ENCODE results near the gene PSENEN.

Gene PSENEN, protein sequence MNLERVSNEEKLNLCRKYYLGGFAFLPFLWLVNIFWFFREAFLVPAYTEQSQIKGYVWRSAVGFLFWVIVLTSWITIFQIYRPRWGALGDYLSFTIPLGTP

DNA sequence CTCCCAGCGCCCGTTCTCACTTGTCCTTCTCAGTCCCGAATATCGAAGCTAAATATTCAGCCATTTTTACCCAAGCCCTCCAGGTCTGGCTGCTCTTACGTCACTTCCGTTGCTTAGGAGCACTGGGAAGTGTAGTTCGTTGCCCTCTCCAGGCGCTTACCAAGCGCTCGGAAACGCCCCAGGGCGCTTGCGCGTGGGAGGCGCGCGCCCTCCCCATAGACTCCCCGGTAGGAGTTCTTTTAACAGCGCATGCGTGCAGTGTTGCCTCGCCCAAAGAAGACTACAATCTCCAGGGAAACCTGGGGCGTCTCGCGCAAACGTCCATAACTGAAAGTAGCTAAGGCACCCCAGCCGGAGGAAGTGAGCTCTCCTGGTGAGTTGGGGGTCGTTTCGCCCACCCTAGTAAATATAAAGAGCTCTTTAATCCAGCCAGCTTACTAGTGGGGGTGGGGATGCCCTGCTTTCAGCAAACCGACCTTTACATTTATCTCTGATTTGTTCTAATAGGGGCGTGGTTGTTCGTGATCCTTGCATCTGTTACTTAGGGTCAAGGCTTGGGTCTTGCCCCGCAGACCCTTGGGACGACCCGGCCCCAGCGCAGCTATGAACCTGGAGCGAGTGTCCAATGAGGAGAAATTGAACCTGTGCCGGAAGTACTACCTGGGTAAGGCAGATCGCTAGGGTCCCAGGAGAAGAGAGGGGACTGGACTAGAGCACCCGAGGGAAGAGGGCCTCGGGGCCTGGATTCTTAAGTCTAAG is at the start of gene PSENEN, which contains the start of gene U2AF1L4:
PSENEN (plus strand) TSS at position 324 of the 759 bp plus-strand sequence; CDS start at position 604, 280 bp downstream.
U2AF1L4 (minus strand) TSS at position 91 of the 759 bp plus-strand sequence; CDS start at position 64, 27 bp downstream.
- peak; percentile 62 to 99 (median 96) for DNase-seq

DNA sequence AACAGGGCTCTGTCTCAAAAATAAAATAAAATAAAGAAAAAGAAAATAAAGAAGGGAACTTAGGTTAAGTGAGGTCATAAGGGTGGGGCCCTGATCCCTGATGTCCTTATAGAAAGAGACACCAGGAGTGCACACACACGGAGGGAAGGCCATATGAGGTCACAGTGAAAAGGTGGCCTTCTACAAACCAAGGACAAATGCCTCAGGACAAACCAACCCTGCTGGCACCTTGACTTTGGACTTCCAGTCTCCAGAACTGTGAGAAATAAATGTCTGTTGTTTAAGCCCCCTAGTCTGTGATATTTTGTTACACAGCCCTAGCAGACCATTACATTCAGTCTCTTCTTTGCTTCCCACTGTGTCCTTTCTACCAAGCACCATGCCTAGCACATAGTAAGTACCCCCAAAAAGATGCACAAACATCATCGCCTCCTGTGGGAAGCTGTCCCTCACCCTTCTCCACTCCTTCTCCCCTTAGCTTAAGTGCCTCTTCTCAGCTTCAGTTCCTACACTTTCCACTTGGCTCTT is 49.5 kb upstream of the PSENEN start:
- DNase-seq, result no peak

DNA sequence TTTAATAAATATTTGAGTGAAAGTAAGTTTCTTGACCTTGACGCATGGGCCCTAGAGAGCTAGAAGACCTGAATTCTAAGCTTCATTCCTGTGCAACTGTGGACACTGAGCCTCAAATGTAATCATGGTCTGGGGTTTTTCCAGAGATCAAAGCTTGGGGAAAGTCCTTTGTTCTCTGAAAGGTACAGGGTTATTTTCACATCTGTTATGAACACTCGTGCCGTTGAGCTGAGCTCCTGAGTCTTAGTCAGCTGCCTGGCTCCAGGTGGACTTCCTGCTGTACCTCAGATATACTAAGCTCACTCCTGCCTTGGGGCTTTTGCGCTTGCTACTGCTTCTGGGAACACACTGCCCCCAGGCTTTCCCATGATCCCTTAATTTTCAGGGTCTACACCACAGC is 48.6 kb upstream of the PSENEN start:
- no peak for DNase-seq

DNA sequence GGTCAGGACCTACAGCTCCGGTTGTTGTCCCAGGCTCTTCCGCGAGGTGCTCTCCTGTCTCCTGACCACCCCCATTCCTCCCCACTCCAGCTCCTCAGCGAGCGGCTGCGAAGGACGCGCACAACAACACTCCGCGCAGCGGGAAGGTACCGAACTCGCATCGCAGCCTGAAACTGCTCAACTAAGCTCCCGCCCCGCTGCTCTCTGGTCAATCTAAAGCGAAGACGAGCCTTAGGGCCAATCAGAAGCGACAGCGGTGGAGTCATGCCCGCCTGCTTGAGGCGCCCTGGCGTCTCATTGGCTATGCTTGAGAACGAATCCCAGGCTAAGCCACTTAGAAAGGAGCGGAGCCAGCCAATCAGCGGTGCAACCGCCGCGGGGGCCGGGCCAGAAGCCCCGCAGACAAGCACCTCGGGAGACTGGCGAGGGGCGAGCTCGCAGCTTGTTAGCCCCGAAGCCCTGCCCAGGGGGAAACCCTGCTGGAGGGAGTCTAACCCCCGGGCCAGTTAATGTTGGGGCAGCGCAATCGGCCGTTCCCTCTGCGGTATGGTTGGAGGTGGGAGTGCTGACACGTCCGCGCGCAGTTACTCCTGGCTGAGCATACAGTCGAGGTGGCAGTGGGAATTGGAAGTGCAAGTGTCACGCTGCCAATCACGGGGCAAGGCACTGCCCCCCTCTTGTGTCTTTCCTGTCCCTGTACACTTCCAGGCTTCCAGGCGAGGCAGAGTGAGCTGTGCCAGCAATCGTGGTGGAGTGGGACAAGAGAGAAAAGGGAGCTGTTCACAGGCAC is 43.0 kb upstream of the PSENEN start:
- peak; percentile 45 to 99 (median 95) for DNase-seq

DNA sequence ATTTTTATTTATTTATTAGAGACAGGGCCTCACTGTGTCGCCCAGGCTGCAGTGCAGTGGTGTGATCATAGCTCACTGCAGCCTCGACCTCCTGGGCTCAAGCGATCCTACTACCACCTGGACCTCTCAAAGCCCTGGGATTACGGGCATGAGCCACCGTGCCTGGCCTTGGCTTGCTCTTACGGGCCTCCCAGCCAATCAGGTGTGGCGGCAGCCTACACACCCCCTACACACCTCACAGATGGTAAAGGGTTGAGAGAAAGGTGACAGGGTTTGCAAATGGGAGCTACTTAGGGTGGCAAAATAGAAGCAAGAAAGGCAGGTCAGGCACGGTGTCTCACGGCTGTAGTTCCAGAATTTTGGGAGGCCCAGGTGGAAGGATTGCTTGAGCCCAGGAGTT is 42.1 kb upstream of the PSENEN start:
- DNase-seq, result no peak

DNA sequence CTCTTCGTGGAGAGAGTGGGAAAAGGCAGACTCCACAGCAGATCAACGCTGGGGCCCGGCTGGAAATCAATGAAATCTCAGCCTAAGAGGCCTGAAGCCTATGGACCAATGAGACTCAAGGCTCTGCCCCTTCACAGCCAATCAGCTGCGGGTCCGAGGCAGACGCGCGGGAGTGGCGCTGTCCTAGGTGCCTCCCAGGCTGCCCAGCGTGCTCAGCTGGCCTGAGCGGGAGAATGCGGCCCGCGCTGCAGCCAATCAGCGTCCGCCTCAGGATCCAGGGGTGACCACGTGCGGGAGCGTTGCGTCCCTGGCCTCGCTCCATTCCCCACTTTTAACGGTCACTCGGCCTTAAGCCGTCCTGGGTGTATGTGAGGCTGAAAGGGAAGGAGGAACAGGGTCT is 41.2 kb upstream of the PSENEN start, which contains the start of gene ZBTB32:
ZBTB32 (plus strand) TSS at position 341 of the 400 bp plus-strand sequence. CDS start 10,069 bp downstream, outside the sequence.
- peak in 3 of 56 donors; percentile 2 to 17 (median 8) for DNase-seq

DNA sequence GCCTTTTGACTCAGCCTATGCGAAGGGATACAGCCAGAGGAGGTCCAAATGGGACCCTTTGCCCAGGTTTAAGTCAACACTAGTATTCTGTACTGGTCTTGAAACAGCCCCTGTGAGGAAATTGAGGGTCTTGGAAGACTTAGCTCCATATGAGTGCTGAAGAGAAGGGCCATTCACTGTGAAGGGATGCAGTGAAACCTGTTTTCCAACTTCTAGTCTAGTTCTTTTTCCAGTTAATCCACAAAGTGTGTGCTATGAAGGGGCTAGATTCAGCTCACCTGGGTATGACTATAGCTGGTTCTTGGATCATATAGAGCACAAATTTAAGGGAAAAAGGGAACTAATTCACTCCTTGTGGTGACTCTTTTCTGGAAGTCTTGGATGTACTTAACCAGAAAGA is 37.1 kb upstream of the PSENEN start:
- no peak for DNase-seq

DNA sequence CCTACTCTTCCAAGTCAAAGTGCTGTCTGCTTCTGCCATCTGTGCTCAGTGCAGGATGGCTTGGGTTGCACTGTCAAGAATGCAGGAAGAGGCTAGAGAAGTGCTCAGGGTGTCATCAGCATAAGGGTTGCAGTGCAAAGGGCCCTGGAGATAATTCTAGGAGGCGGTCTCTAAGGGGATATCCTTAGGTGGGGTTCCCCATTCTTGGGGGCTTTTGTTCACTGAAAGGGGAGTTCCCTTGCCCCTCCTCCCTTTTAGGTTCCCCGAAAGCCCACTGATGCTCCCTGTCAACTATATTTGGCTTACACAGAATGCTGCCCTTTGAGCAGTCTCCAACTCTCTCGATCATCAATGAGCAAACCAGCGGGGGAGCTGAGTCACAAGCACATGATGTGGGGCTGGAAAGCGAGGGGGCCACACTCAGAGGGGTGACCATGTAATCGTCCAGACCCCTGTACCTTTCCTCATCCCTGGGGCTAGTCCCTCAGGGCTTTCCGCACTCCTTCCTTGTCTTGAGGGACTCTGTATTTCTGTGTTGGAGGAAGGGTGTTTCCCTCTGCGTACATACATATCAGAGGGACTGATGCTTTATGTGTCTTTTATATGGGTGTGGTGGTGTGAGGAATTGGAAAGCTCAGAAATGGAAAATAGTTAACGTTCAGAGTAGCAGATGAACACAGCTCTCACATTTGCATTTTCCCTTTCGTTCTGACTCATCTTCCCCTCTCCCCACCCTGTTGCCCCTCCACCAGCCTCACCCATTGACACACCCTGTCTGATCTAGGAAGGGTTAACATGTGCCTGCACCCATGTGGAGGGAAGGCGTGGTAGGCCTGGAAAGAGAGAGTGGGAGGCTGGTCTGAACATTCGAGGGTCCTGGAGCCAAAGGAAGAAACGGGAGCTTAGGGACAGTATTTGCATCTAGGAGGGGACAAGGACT is 34.4 kb upstream of the PSENEN start:
- DNase-seq, result peak in 1 of 56 donors; percentile 10

DNA sequence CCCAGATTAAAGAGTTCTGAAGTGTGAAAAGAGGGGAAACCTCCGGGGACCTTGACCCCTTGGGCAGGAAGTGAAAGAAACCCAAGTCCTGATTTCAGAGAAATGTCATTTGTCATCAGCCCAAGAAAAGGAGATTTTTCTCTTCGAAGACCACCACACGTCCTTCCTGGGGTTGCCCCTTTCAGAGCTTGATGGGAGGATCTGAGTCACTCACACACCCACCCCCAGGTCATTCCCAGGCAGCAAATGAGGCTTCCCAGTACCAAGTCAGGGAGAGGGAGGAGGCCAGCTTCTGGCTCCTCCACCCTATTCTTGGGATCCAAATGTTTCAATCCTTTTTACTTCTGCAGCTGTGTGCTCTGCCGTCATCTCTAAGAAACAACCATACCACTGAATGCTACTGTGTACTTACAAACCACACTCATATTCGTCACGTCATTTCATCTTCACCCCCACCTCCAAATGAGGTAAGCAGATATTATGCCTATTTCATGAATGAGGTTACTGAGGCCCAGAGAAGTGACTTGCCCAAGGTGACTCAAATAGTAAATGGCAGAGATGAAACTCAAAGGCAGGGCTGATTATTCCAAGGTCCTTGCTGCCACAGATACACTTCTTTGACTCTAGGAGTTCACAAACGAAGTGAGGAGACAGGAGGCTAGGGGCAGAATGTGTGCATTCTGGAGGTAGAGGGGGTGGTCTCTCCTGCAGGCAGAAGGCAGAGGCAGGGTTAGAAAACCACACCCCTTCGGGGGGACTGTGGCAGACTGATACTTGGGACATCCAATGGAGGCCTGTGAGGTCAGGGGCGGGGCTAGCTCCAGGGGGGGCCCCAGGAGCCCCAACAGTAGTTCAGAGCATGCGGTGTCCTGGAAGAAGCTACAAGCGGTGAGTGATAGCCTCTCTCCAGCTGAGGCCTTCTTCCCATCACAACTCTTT is 32.6 kb upstream of the PSENEN start:
- DNase-seq, result no peak

DNA sequence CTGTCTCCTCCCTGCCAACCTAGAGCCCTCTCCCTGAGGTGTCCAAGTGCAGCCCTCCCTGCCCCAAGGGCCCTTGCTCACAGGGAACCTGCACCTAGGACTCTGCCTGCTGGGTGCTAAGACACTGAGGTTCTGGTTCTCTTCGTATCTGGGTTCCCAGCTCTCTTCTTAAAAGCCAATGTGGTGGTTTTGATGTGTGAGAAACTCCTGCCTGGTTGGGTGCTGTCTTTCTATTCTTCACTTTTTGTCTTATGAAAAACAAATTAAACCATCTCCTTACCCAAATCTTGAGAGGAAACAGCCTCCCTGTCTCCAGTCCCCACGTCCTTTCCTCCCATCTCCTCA is 32.0 kb upstream of the PSENEN start:
- DNase-seq, result no peak

DNA sequence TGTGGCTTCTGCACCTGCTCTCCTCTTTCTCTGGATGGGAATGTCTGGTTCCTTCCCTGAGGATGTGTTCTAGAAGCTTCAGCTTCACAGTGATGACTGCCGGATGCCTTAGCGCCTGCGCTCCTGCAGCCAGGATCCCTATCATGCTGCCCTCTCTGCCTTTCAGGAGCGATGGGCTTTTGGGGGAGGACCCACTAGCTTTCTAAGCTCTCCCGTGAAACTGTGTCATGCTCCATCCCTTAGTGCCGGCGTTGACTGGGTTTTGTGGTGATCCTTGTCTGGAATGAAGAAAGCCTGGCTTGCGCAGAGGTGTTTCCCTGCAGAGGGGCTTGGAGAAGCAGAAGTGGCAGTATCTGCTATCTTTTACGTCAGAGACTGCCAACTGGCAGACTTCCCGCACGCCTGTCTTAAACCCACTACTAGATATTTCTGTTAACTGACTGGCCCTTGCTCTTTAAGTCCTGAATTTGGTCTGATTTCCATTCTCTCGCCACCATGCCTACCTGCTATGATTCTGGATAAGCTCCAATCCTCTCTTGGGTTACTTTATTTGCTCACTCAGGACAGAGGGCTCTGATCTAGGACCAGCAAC is 31.5 kb upstream of the PSENEN start:
- DNase-seq, result no peak

DNA sequence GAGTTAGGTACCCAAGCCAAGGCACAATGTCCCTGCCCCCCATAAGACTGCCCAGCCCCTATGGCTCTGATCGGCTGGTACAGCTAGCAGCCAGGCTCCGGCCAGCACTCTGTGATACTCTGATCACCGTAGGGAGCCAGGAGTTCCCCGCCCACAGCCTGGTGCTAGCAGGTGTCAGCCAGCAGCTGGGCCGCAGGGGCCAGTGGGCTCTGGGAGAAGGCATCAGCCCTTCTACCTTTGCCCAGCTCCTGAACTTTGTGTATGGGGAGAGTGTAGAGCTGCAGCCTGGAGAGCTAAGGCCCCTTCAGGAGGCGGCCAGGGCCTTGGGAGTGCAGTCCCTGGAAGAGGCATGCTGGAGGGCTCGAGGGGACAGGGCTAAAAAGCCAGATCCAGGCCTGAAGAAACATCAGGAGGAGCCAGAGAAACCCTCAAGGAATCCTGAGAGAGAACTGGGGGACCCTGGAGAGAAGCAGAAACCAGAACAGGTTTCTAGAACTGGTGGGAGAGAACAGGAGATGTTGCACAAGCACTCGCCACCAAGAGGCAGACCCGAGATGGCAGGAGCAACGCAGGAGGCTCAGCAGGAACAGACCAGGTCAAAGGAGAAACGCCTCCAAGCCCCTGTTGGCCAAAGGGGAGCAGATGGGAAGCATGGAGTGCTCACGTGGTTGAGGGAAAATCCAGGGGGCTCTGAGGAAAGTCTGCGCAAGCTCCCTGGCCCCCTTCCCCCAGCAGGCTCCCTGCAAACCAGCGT is 30.7 kb upstream of the PSENEN start:
- DNase-seq, result no peak

DNA sequence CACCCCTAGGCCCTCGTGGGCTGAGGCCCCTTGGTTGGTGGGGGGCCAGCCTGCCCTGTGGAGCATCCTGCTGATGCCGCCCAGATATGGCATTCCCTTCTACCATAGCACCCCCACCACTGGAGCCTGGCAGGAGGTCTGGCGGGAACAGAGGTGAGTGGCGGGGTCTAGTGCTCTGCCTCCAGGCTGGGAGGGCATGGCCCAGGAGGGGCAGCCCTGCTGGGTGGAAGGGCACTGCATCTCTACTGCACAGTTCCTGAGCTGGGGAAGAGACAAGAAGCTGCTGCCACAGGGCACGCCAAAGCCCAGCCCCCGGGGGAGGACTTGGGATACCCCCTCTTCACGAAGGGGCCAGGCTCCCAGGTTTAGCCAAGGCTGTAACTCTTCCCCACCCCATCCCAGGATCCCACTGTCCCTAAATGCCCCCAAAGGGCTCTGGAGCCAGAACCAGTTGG is 30.1 kb upstream of the PSENEN start:
- DNase-seq, result no peak

DNA sequence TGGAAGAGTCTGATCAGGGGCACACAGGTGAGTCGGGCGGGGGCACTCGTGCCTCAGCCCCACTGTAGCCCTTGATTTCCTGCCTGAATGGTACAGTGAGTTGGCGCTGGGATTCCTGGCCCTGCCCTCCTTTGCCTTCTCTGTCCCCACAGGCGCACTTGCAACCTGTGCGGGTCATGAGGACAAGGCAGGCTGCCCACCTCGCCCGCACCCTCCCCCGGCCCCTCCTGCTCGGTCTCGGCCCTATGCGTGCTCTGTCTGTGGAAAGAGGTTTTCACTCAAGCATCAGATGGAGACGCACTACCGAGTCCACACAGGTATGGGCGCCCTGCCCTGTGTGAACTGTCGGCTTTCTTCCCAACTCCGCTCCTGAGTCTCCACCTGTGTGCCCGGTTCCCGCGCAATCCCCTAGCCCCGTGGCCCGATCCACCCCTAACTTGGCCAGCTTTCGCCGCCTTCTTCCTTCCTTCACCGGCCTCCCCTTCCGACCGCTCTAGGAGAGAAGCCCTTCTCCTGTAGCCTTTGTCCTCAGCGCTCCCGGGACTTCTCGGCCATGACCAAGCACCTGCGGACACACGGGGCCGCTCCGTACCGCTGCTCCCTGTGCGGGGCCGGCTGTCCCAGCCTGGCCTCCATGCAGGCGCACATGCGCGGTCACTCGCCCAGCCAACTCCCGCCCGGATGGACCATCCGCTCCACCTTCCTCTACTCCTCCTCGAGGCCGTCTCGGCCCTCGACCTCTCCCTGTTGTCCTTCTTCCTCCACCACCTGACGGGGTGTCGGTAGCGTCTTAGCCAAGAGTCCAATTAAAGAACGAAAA is 29.3 kb upstream of the PSENEN start:
- DNase-seq, result peak in 40 of 56 donors; percentile 22 to 81 (median 64)

DNA sequence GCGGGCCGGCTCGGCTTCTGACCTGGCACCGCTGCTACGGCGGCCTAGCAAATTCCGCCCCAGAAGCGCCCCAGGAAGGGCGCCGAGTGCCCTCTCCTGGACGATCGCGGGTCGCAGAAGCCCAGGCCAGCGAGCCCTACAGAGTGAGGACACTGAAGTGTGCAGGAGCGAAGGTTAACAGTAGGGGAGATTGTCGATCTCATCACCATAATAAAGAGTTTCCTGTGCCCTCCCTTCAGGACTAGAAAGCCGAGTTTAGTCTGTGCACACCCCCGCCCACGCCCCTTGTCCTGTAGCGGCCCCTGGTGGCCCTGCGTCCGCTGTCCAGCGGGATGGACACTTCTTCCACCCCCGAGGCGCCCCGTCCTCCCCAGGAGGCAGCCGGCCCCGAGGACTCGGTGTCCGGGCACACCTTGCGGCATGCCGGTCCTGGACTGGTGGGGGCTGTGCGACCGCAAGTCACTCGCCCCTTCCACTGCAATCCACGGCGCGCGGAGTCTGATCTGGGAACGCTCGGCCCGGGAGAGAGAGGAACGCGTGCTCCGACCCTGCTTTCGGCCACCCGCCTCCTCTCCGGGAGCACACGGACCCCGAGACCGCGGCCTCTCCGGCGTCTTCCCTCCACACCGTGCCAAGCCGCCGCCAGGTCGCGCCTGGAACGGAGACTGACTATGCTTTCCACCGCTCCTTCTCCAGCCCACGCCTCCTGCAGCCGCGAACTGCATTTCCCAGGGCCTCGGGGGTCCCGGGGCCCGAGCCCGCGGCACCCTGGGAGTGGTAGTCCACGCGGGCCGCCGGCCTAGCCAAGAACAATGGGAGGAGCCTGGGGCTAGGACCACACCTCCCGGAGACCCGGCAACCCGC is 28.4 kb upstream of the PSENEN start:
- DNase-seq, result peak; percentile 47 to 97 (median 84)

DNA sequence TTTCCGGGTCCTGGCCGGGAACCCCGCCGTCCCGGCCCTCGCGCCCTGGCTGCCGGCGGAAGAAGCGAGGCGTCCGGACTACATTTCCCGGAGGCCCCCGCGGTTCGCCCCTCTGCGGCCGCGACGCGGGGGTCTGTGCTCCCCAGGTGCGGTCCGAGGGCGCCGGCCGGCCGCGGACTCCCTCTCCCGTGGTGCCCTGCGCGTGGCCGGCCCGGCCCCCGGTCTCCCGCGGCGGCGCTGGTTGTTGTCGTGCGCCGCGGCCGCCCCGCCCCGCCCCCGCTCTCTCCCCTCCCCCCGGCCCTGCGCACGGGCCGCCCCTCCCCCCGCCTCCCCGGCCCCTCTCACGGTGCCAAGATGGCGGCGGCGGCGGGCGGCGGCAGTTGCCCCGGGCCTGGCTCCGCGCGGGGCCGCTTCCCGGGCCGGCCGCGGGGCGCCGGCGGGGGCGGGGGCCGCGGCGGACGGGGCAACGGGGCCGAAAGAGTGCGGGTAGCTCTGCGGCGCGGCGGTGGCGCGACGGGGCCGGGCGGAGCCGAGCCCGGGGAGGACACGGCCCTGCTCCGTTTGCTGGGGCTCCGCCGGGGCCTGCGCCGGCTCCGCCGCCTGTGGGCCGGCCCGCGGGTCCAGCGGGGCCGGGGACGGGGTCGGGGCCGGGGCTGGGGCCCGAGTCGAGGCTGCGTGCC is 27.6 kb upstream of the PSENEN start, which contains the start of gene KMT2B:
KMT2B (plus strand) TSS at position 339 of the 680 bp plus-strand sequence; CDS start at position 355, 16 bp downstream.
- peak in 29 of 56 donors; percentile 47 to 98 (median 90) for DNase-seq

Data from amygdala (tissue), 56 donors.